ENCODE measurements around the gene SLC25A26. TPM values are rescaled to one million over a fixed set of nuclear protein-coding genes. Genes with fewer than 3 reads are reported as not detected.

Gene SLC25A26
- total RNA-seq, 4 donors from 2014 or later, result 20.1 to 44.4 (median 23.2) TPM

GRCh38 chr3:66370179-66370578, 149.4 kb downstream of the SLC25A26 start:
- 90 to 96% methylated on average over 7 of the region's 7 CpGs for WGBS, 2 donors
- H3K27me3 ChIP-seq, result no peaks in the 10 kb centered on the region
- no peak overlapping the region for H3K27ac ChIP-seq
- H3K4me1 ChIP-seq, result no peaks in the 10 kb centered on the region
- H3K9me3 ChIP-seq, result no peaks in the 10 kb centered on the region
- TF ChIP-seq CTCF (IDR thresholded peaks at IDR 0.05) (no peak), EP300 (IDR thresholded peaks at IDR 0.05) (no peak), POLR2A (IDR thresholded peaks at IDR 0.05) (no peak)
- no peak for DNase-seq (ENCODE audit: low spot score in 2 of 2)
- H3K4me3 ChIP-seq, result no peak overlapping the region
- peaks cover 0 to 27% (median 0%) of the 10 kb centered on the region in 3 donors for H3K36me3 ChIP-seq

DNA sequence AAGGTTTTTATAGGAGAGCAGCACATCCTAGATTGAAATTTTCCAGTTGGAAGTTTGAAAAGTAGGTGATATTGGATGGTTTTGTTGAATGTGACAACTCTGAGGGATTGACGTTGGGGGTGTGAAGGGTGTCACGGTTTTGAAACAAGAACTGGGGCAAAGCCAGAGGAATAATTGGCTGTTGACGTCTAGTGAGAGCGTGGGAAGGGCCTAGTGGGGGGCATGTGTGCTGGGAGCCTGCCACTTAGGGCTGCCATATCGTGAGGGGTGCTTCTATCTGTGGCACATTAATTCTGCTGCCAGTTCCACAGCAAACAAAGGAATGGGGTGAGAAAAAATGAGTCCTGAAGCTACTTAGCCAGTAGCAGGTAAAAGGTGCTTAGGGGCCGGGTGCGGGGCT, 150.6 kb downstream of the SLC25A26 start:
- no peaks in the 10 kb centered on the region for H3K9me3 ChIP-seq
- no peak overlapping the region for H3K4me3 ChIP-seq
- no peak overlapping the region for H3K27ac ChIP-seq
- no peaks in the 10 kb centered on the region for H3K27me3 ChIP-seq
- peaks cover 0 to 4% (median 1%) of the 10 kb centered on the region in 4 donors for H3K4me1 ChIP-seq
- WGBS, 2 donors, result 66 to 71% methylated on average over 7 of the region's 7 CpGs
- peaks cover 0 to 27% (median 0%) of the 10 kb centered on the region in 3 donors for H3K36me3 ChIP-seq
- DNase-seq (ENCODE audit: low spot score in 2 of 2), result no peak
- TF ChIP-seq CTCF (IDR thresholded peaks at IDR 0.05), result no peak
- TF ChIP-seq EP300 (IDR thresholded peaks at IDR 0.05), result no peak
- TF ChIP-seq POLR2A (IDR thresholded peaks at IDR 0.05), result no peak

DNA sequence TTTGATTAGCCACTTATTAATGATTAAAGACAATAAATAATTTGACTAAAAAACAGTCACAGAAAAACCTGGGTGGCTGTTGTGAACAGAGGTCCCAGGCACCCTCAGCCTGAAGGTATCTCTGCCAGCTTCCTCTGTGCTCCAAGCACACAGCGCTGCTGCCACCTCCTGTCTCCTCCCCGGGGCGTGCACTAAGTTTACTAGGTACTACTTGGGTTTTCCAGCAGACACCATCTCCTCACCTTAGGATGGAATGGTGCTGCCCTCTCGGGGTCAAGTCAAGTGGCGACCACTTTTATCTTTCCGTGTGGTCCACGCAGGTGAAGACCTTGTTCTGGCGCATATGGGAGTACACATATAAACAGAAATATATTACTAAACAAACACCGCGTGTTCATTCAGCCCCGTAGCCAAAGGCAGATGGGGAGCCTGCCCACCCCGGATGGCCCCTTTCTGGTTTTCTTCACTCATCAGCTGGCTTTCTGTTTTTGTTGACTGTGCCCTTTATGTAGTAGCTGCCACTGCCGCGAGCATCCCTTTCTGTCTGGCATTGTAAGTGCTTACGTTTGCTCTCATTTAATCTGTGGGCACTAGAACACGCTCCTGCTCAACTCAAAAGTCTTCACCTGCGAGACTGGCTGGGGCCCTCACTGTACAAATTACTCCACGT, 152.0 kb downstream of the SLC25A26 start:
- peaks cover 0 to 31% (median 0%) of the 10 kb centered on the region in 3 donors for H3K36me3 ChIP-seq
- H3K4me1 ChIP-seq, result peaks cover 0 to 14% (median 7%) of the 10 kb centered on the region in 4 donors
- no peaks in the 10 kb centered on the region for H3K27me3 ChIP-seq
- H3K4me3 ChIP-seq, result no peak overlapping the region
- no peak overlapping the region for H3K27ac ChIP-seq
- no peaks in the 10 kb centered on the region for H3K9me3 ChIP-seq
- WGBS, 2 donors, result 70 to 79% methylated on average over 18 of the region's 18 CpGs
- no peak for DNase-seq (ENCODE audit: low spot score in 2 of 2)
- TF ChIP-seq POLR2A (IDR thresholded peaks at IDR 0.05), result no peak
- peak in 2 of 5 experiments; percentile 5 to 15 for TF ChIP-seq CTCF (IDR thresholded peaks at IDR 0.05)

- 28 to 42% methylated on average over 2 of the region's 2 CpGs for WGBS, 2 donors
- H3K9me3 ChIP-seq, result no peaks in the 10 kb centered on the region
- H3K27ac ChIP-seq, result peak overlapping the region in 1 of 4 donors; percentile 57
- H3K4me3 ChIP-seq, result no peak overlapping the region
- peak in 1 of 2 donors; percentile 55 for DNase-seq (ENCODE audit: low spot score in 2 of 2)
- TF ChIP-seq CTCF (IDR thresholded peaks at IDR 0.05) (no peak), EP300 (IDR thresholded peaks at IDR 0.05) (peak in 1 of 2 donors; percentile 64), POLR2A (IDR thresholded peaks at IDR 0.05) (no peak)
- H3K36me3 ChIP-seq, result peaks cover 0 to 52% (median 18%) of the 10 kb centered on the region in 3 donors
- peaks cover 0 to 14% (median 7%) of the 10 kb centered on the region in 4 donors for H3K4me1 ChIP-seq
- H3K27me3 ChIP-seq, result no peaks in the 10 kb centered on the region
Observed at GRCh38 chr3:66376568-66376967, 155.8 kb downstream of the SLC25A26 start.

DNA sequence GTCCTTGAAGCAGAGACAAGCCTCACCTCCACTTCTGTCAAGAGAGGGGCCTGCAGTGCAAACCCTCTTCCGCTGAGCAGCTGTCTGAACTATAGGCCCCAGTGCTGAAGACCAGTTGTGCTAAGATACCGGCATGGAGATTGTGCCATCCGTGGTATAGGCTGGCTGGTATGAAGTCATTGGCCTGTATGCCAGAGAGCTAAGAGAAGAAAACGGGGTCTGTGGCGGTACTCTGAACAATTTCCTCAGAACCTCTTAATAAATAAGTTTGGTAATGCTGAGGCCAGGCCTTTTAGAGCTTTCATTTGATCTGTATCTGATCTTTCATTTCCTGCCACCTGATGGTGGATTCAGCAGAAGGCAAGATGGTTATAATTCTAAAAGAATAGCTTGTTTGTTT, 157.0 kb downstream of the SLC25A26 start:
- TF ChIP-seq EP300 (IDR thresholded peaks at IDR 0.05) (no peak), CTCF (IDR thresholded peaks at IDR 0.05) (no peak), POLR2A (IDR thresholded peaks at IDR 0.05) (no peak)
- peaks cover 0 to 14% (median 7%) of the 10 kb centered on the region in 4 donors for H3K4me1 ChIP-seq
- peak overlapping the region in 1 of 4 donors; percentile 13 for H3K27ac ChIP-seq
- no peaks in the 10 kb centered on the region for H3K9me3 ChIP-seq
- peaks cover 0 to 63% (median 20%) of the 10 kb centered on the region in 3 donors for H3K36me3 ChIP-seq
- WGBS, 2 donors, result 79 to 92% methylated on average over 5 of the region's 5 CpGs
- H3K4me3 ChIP-seq, result no peak overlapping the region
- H3K27me3 ChIP-seq, result no peaks in the 10 kb centered on the region
- DNase-seq (ENCODE audit: low spot score in 2 of 2), result no peak

Data from tibial nerve (tissue), 4 donors.